ENCODE results near the gene SEMA3E.
"Not testable (repeated sequence)": the region's sequence is repeated elsewhere in the genome, so short reads cannot be mapped to it uniquely, and the experiment has no call there.

Gene SEMA3E

GRCh38 chr7:83461820-83462219, 187.1 kb downstream of the SEMA3E start:
- FAIRE-seq: not testable (repeated sequence)

GRCh38 chr7:83459930-83460653, 188.8 kb downstream of the SEMA3E start:
- FAIRE-seq; DNase-seq (ENCODE audit: extremely low spot score, insufficient read length, low read depth): not testable (repeated sequence)

More at GRCh38 chr7:83461820-83462219, 187.1 kb downstream of the SEMA3E start:
- DNase-seq (ENCODE audit: extremely low spot score, insufficient read length, low read depth): not testable (repeated sequence)

GRCh38 chr7:83459101-83459929, 189.6 kb downstream of the SEMA3E start:
- FAIRE-seq; DNase-seq (ENCODE audit: extremely low spot score, insufficient read length, low read depth): not testable (repeated sequence)

- FAIRE-seq (no peak), DNase-seq (ENCODE audit: extremely low spot score, insufficient read length, low read depth) (no peak)
Observed at GRCh38 chr7:83457022-83457892, 191.7 kb downstream of the SEMA3E start.

- no peak for DNase-seq (ENCODE audit: extremely low spot score, insufficient read length, low read depth)
- FAIRE-seq: no peak
Observed at GRCh38 chr7:83456413-83456812, 192.5 kb downstream of the SEMA3E start.

- FAIRE-seq (no peak), DNase-seq (ENCODE audit: extremely low spot score, insufficient read length, low read depth) (no peak)
Observed at GRCh38 chr7:83455612-83456011, 193.3 kb downstream of the SEMA3E start.

GRCh38 chr7:83452256-83452655, 196.7 kb downstream of the SEMA3E start:
- DNase-seq (ENCODE audit: extremely low spot score, insufficient read length, low read depth) (no peak), FAIRE-seq (no peak)

- DNase-seq (ENCODE audit: extremely low spot score, insufficient read length, low read depth) (no peak), FAIRE-seq (no peak)
Observed at GRCh38 chr7:83451501-83452045, 197.4 kb downstream of the SEMA3E start.

GRCh38 chr7:83449781-83450180, 199.2 kb downstream of the SEMA3E start:
- no peak for FAIRE-seq
- DNase-seq (ENCODE audit: extremely low spot score, insufficient read length, low read depth): no peak

- no peak for FAIRE-seq
- DNase-seq (ENCODE audit: extremely low spot score, insufficient read length, low read depth): no peak
Observed at GRCh38 chr7:83447681-83448080, 201.3 kb downstream of the SEMA3E start.

- no peak for DNase-seq (ENCODE audit: extremely low spot score, insufficient read length, low read depth)
- no peak for FAIRE-seq
Observed at GRCh38 chr7:83446102-83446669, 202.8 kb downstream of the SEMA3E start.

GRCh38 chr7:83442911-83443310, 206.0 kb downstream of the SEMA3E start:
- DNase-seq (ENCODE audit: extremely low spot score, insufficient read length, low read depth) (no peak), FAIRE-seq (no peak)

- no peak for FAIRE-seq
- DNase-seq (ENCODE audit: extremely low spot score, insufficient read length, low read depth): no peak
Observed at GRCh38 chr7:83439026-83439425, 209.9 kb downstream of the SEMA3E start.

GRCh38 chr7:83430289-83430688, 218.7 kb downstream of the SEMA3E start:
- not testable (repeated sequence) for FAIRE-seq; DNase-seq (ENCODE audit: extremely low spot score, insufficient read length, low read depth)

- FAIRE-seq: no peak
- DNase-seq (ENCODE audit: extremely low spot score, insufficient read length, low read depth): no peak
Observed at GRCh38 chr7:83429493-83429892, 219.4 kb downstream of the SEMA3E start.

GRCh38 chr7:83427884-83428283, 221.1 kb downstream of the SEMA3E start:
- no peak for DNase-seq (ENCODE audit: extremely low spot score, insufficient read length, low read depth)
- no peak for FAIRE-seq

- no peak for DNase-seq (ENCODE audit: extremely low spot score, insufficient read length, low read depth)
- FAIRE-seq: no peak
Observed at GRCh38 chr7:83426325-83426724, 222.6 kb downstream of the SEMA3E start.

- DNase-seq (ENCODE audit: extremely low spot score, insufficient read length, low read depth): no peak
- FAIRE-seq: no peak
Observed at GRCh38 chr7:83419013-83419412, 229.9 kb downstream of the SEMA3E start.

- FAIRE-seq: no peak
Observed at GRCh38 chr7:83415840-83416239, 233.1 kb downstream of the SEMA3E start.

GRCh38 chr7:83414947-83415346, 234.0 kb downstream of the SEMA3E start:
- DNase-seq (ENCODE audit: extremely low spot score, insufficient read length, low read depth) (no peak), FAIRE-seq (no peak)

More at GRCh38 chr7:83415840-83416239, 233.1 kb downstream of the SEMA3E start:
- DNase-seq (ENCODE audit: extremely low spot score, insufficient read length, low read depth): no peak

Data from GM18507 (cell line).